Mesenchymal stem cell (in vitro differentiated cells and primary cell): ENCODE measurements around the gene PIK3R6.
A peak's percentile ranks its signal among the peaks of the same experiment; 100 is the strongest.
"Not testable (repeated sequence)": the region's sequence is repeated elsewhere in the genome, so short reads cannot be mapped to it uniquely, and the experiment has no call there.

Experiments used
- DNase-seq: peaks from one replicate; pipeline ENCODE4 v3.0.0-alpha.2; 2013
- H2AFZ ChIP-seq: one replicate; pipeline ENCODE4 v1.6.1; 2013; ENCODE audit warnings: low read depth, mild to moderate bottlenecking, control low read depth, inconsistent platforms, low read length, moderate library complexity
- H2AK5ac ChIP-seq: 2 replicates; pipeline ENCODE4 v1.6.1; 2013; ENCODE audit warnings: low read length, moderate library complexity, mild to moderate bottlenecking, inconsistent platforms; ENCODE audit not compliant: severe bottlenecking
- H2BK120ac ChIP-seq: one replicate; pipeline ENCODE4 v1.6.1; 2013; ENCODE audit warnings: low read depth, mild to moderate bottlenecking, inconsistent platforms, low read length, moderate library complexity
- H2BK12ac ChIP-seq, 2 experiments: one replicate each; pipeline ENCODE4 v1.6.1; 2013; ENCODE audit warnings: inconsistent platforms in 2 of 2, low read length in 2 of 2, mild to moderate bottlenecking in 2 of 2, moderate library complexity in 2 of 2, control low read depth in 1 of 2
- H2BK15ac ChIP-seq: one replicate; pipeline ENCODE4 v1.6.1; 2013; ENCODE audit warnings: mild to moderate bottlenecking, low read depth, inconsistent platforms; ENCODE audit not compliant: poor library complexity, severe bottlenecking
- H2BK5ac ChIP-seq: 2 replicates; pipeline ENCODE4 v1.6.1; 2013; ENCODE audit warnings: low read depth, mild to moderate bottlenecking, low read length, control low read depth, inconsistent platforms; ENCODE audit not compliant: poor library complexity, severe bottlenecking
- H3K14ac ChIP-seq, 2 experiments: one replicate each; pipeline ENCODE4 v1.6.1; 2013; ENCODE audit warnings: inconsistent platforms in 2 of 2, low read length in 2 of 2, control low read depth in 1 of 2, mild to moderate bottlenecking in 1 of 2, moderate library complexity in 1 of 2
- H3K18ac ChIP-seq, 2 experiments: one replicate each; pipeline ENCODE4 v1.6.1; 2013; ENCODE audit warnings: inconsistent platforms in 2 of 2, low read length in 2 of 2, control low read depth in 1 of 2, low read depth in 1 of 2, mild to moderate bottlenecking in 1 of 2
- H3K23ac ChIP-seq, 2 experiments: one replicate each; pipeline ENCODE4 v1.6.1; 2013; ENCODE audit warnings: inconsistent platforms in 2 of 2, low read length in 2 of 2, mild to moderate bottlenecking in 2 of 2, moderate library complexity in 2 of 2, control low read depth in 1 of 2
- H3K27ac ChIP-seq: 2 replicates; pipeline ENCODE4 v1.5.1; 2013; ENCODE audit warnings: mild to moderate bottlenecking, moderate library complexity, low read length, control low read depth, inconsistent platforms; ENCODE audit not compliant: poor library complexity, severe bottlenecking
- H3K27me3 ChIP-seq, 2 experiments: 2 replicates each; pipeline versions ENCODE4 v1.6.1 to v1.7.0; 2013; ENCODE audit warnings: low read length in 2 of 2, mild to moderate bottlenecking in 2 of 2, moderate library complexity in 2 of 2, control low read depth in 1 of 2, inconsistent platforms in 1 of 2; ENCODE audit not compliant: control insufficient read depth in 1 of 2, insufficient read depth in 1 of 2
- H3K36me3 ChIP-seq, 2 experiments: 2 replicates each; pipeline versions ENCODE4 v1.6.1 to v1.7.0; 2013; ENCODE audit warnings: low read length in 2 of 2, control low read depth in 1 of 2, inconsistent platforms in 1 of 2, low read depth in 1 of 2, mild to moderate bottlenecking in 1 of 2; ENCODE audit not compliant: insufficient read depth in 2 of 2, control insufficient read depth in 1 of 2
- H3K4ac ChIP-seq, 2 experiments: one replicate each; pipeline ENCODE4 v1.6.1; 2013; ENCODE audit warnings: inconsistent platforms in 2 of 2, low read length in 2 of 2, mild to moderate bottlenecking in 2 of 2, moderate library complexity in 2 of 2, control low read depth in 1 of 2, low read depth in 1 of 2
- H3K4me1 ChIP-seq: 2 replicates; pipeline ENCODE4 v1.6.1; 2013; ENCODE audit warnings: low read depth, low read length, control low read depth; ENCODE audit not compliant: control insufficient read depth, insufficient read depth
- H3K4me2 ChIP-seq: 2 replicates; pipeline ENCODE4 v1.6.1; 2013; ENCODE audit warnings: low read length, mild to moderate bottlenecking, inconsistent platforms; ENCODE audit not compliant: poor library complexity, severe bottlenecking
- H3K4me3 ChIP-seq, 2 experiments: 2 replicates each; pipeline versions ENCODE4 v1.5.1 to v1.7.0; 2013; ENCODE audit warnings: low read length in 2 of 2, mild to moderate bottlenecking in 2 of 2, control low read depth in 1 of 2, low read depth in 1 of 2; ENCODE audit not compliant: insufficient read depth in 1 of 2
- H3K79me1 ChIP-seq: replicated peaks from 2 replicates; pipeline ENCODE4 v1.6.1; 2013; ENCODE audit warnings: mild to moderate bottlenecking, control low read depth, low read length, inconsistent platforms; ENCODE audit not compliant: poor library complexity, severe bottlenecking
- H3K9ac ChIP-seq: 2 replicates; pipeline ENCODE4 v1.7.0; 2013; ENCODE audit warnings: mild to moderate bottlenecking, low read length, moderate library complexity
- H3K9me3 ChIP-seq: 2 replicates; pipeline ENCODE4 v1.7.0; 2013; ENCODE audit warnings: mild to moderate bottlenecking, low read length; ENCODE audit not compliant: control insufficient read depth
- H4K8ac ChIP-seq: one replicate; pipeline ENCODE4 v1.6.1; 2013; ENCODE audit warnings: inconsistent platforms, mild to moderate bottlenecking, low read length, moderate library complexity
- H4K91ac ChIP-seq: one replicate; pipeline ENCODE4 v1.6.1; 2013; ENCODE audit warnings: mild to moderate bottlenecking, low read length, inconsistent platforms
- WGBS: methylation state at CpG from one replicate; pipeline ENCODE4 v1.1.7; 2013; ENCODE audit warnings: mixed read lengths; 5-methylcytosine and 5-hydroxymethylcytosine counted together

Gene PIK3R6

GRCh38 chr17:8818047-8818446, 49.4 kb downstream of the PIK3R6 start:
- H3K27me3 ChIP-seq, result peaks cover 0 to 21% of the 10 kb centered on the region in 2 experiments
- no peak overlapping the region for H3K18ac ChIP-seq
- WGBS, result 92% methylated on average over 8 of the region's 8 CpGs
- H2AFZ ChIP-seq, result no peak overlapping the region
- no peak overlapping the region for H4K91ac ChIP-seq
- no peaks in the 10 kb centered on the region for H3K36me3 ChIP-seq
- no peak overlapping the region for H2BK5ac ChIP-seq
- H3K9me3 ChIP-seq, result peaks cover 9% of the 10 kb centered on the region
- H3K27ac ChIP-seq, result no peak overlapping the region
- H3K23ac ChIP-seq, result no peak overlapping the region
- no peaks in the 10 kb centered on the region for H3K79me1 ChIP-seq
- no peak overlapping the region for H3K14ac ChIP-seq
- no peak for DNase-seq
- H2AK5ac ChIP-seq, result no peak overlapping the region
- H3K4me3 ChIP-seq, result no peak overlapping the region
- no peak overlapping the region for H3K4ac ChIP-seq
- no peak overlapping the region for H3K9ac ChIP-seq
- no peaks in the 10 kb centered on the region for H3K4me1 ChIP-seq
- H2BK15ac ChIP-seq, result no peak overlapping the region
- no peak overlapping the region for H2BK120ac ChIP-seq
- no peak overlapping the region for H3K4me2 ChIP-seq
- H4K8ac ChIP-seq, result no peak overlapping the region
- H2BK12ac ChIP-seq, result no peak overlapping the region

GRCh38 chr17:8806926-8807550, 60.4 kb downstream of the PIK3R6 start:
- H4K8ac ChIP-seq, result no peak overlapping the region

GRCh38 chr17:8806253-8806925, 61.1 kb downstream of the PIK3R6 start:
- no peak overlapping the region for H4K91ac ChIP-seq
- H3K27me3 ChIP-seq, result peaks cover 0 to 48% of the 10 kb centered on the region in 2 experiments
- H2BK12ac ChIP-seq, result no peak overlapping the region
- no peak overlapping the region for H3K4me3 ChIP-seq
- no peak overlapping the region for H2AFZ ChIP-seq
- H3K36me3 ChIP-seq, result no peaks in the 10 kb centered on the region
- no peak overlapping the region for H3K18ac ChIP-seq
- 72% methylated on average over 3 of the region's 3 CpGs for WGBS
- no peak overlapping the region for H3K9ac ChIP-seq
- no peak overlapping the region for H3K4me2 ChIP-seq
- no peak overlapping the region for H3K27ac ChIP-seq
- H3K9me3 ChIP-seq, result peaks cover 10% of the 10 kb centered on the region
- no peak for DNase-seq
- H3K79me1 ChIP-seq, result no peaks in the 10 kb centered on the region
- no peak overlapping the region for H3K4ac ChIP-seq
- H3K14ac ChIP-seq, result no peak overlapping the region
- H4K8ac ChIP-seq, result no peak overlapping the region
- no peak overlapping the region for H2BK120ac ChIP-seq
- H2AK5ac ChIP-seq, result no peak overlapping the region
- H3K4me1 ChIP-seq, result peaks cover 14% of the 10 kb centered on the region
- H2BK15ac ChIP-seq, result no peak overlapping the region
- H2BK5ac ChIP-seq, result no peak overlapping the region
- no peak overlapping the region for H3K23ac ChIP-seq

More at GRCh38 chr17:8806926-8807550, 60.4 kb downstream of the PIK3R6 start:
- Histone ChIP-seq H3K79me1 (no peaks in the 10 kb centered on the region), H3K18ac (no peak overlapping the region), H3K27me3 (peaks cover 0 to 44% of the 10 kb centered on the region in 2 experiments), H3K14ac (no peak overlapping the region), H3K9me3 (peaks cover 10% of the 10 kb centered on the region), H3K4me2 (no peak overlapping the region), H4K91ac (no peak overlapping the region), H3K4ac (no peak overlapping the region), H2BK5ac (no peak overlapping the region), H2BK120ac (no peak overlapping the region), H2AFZ (no peak overlapping the region), H2BK15ac (no peak overlapping the region), H2BK12ac (no peak overlapping the region), H3K9ac (no peak overlapping the region), H3K36me3 (no peaks in the 10 kb centered on the region), H2AK5ac (no peak overlapping the region), H3K27ac (no peak overlapping the region), H3K4me3 (no peak overlapping the region), H3K23ac (no peak overlapping the region), H3K4me1 (peaks cover 14% of the 10 kb centered on the region)
- peak; percentile 6 for DNase-seq
- WGBS, result 48% methylated on average over 3 of the region's 4 CpGs

- H2AFZ ChIP-seq, H2BK120ac ChIP-seq, H4K91ac ChIP-seq, H2AK5ac ChIP-seq, H3K36me3 ChIP-seq, H3K9ac ChIP-seq, H3K4ac ChIP-seq, DNase-seq, H4K8ac ChIP-seq, H2BK5ac ChIP-seq, H3K14ac ChIP-seq, H3K4me3 ChIP-seq, H3K23ac ChIP-seq, H3K27ac ChIP-seq, H2BK15ac ChIP-seq, H2BK12ac ChIP-seq, H3K4me2 ChIP-seq, H3K79me1 ChIP-seq, H3K18ac ChIP-seq: not testable (repeated sequence)
- WGBS, result 83% methylated on average over 10 of the region's 10 CpGs
- Histone ChIP-seq H3K4me1 (peaks cover 14% of the 10 kb centered on the region), H3K9me3 (peaks cover 10% of the 10 kb centered on the region), H3K27me3 (peaks cover 0 to 54% of the 10 kb centered on the region in 2 experiments)
These were observed 62.1 kb downstream of the PIK3R6 start for GRCh38 chr17:8805396-8805795.
